IMR-90 (cell line): ENCODE measurements around the gene MPP2. TPM values are rescaled to one million over a fixed set of nuclear protein-coding genes. Genes with fewer than 3 reads are reported as not detected.

Experiments
- ATAC-seq: fragments of 200-7000 bp; cut with Tn5 transposase; 2 replicates; pipeline ENCODE4 v1.9.1; 2020; ENCODE audit warnings: low read depth, mild to moderate bottlenecking, moderate library complexity
- BruUV-seq: library from RNA; stranded (reverse); fragments of 400-500 nt; replicated peaks from 2 replicates; lab custom pipeline; 2021; lab: Mats Ljungman, UMichigan
- CTCF ChIA-PET: fragments of 300-600 bp; formaldehyde crosslinking; extraction: SDS; loops from one replicate; lab custom pipeline; 2021; ENCODE audit warnings: antibody characterized with exemption; lab: Yijun Ruan, JAX
- POLR2A ChIA-PET: fragments of 300-600 bp; sonication (Branson Sonifier 250); formaldehyde crosslinking; loops from one replicate; lab custom pipeline; 2022; ENCODE audit warnings: antibody characterized with exemption; ENCODE audit not compliant: unreplicated experiment; lab: Charles Lee
- DNase-seq: peaks from one replicate; pipeline ENCODE4 v3.0.0; 2013
- H2AFZ ChIP-seq: replicated peaks from 2 replicates; pipeline ENCODE3; 2013; ENCODE audit warnings: low read length, mild to moderate bottlenecking; ENCODE audit not compliant: poor library complexity
- H2AK5ac ChIP-seq: 2 replicates; pipeline ENCODE4 v1.6.1; 2013; ENCODE audit warnings: low read depth, low read length, inconsistent platforms
- H2AK9ac ChIP-seq: replicated peaks from 2 replicates; pipeline ENCODE3; 2013; ENCODE audit warnings: mild to moderate bottlenecking, low read depth, low read length, moderate library complexity; ENCODE audit not compliant: poor library complexity
- H2BK120ac ChIP-seq: 2 replicates; pipeline ENCODE4 v1.6.1; 2013; ENCODE audit warnings: low read depth, low read length, inconsistent platforms
- H2BK15ac ChIP-seq: 3 replicates; pipeline ENCODE4 v1.6.1; 2013; ENCODE audit warnings: low read depth, low read length, inconsistent platforms
- H2BK20ac ChIP-seq: 2 replicates; pipeline ENCODE4 v1.6.1; 2013; ENCODE audit warnings: low read depth, mild to moderate bottlenecking, inconsistent platforms, low read length, moderate library complexity
- H2BK5ac ChIP-seq: 2 replicates; pipeline ENCODE4 v1.6.1; 2013; ENCODE audit warnings: mild to moderate bottlenecking, low read depth, low read length, inconsistent platforms; ENCODE audit not compliant: poor library complexity, severe bottlenecking
- H3K14ac ChIP-seq: replicated peaks from 2 replicates; pipeline ENCODE4 v1.6.1; 2013; ENCODE audit warnings: low read depth, low read length, inconsistent platforms
- H3K18ac ChIP-seq: 2 replicates; pipeline ENCODE4 v1.6.1; 2013; ENCODE audit warnings: low read depth, low read length, control low read depth
- H3K23ac ChIP-seq: 2 replicates; pipeline ENCODE4 v1.6.1; 2013; ENCODE audit warnings: low read depth, low read length, inconsistent platforms
- H3K27ac ChIP-seq: 2 replicates; pipeline ENCODE4 v1.5.1; 2013; ENCODE audit warnings: mild to moderate bottlenecking, control low read depth, low read length; ENCODE audit not compliant: insufficient read depth
- H3K27me3 ChIP-seq: 2 replicates; pipeline ENCODE4 v1.6.1; 2013; ENCODE audit warnings: low read length; ENCODE audit not compliant: control insufficient read depth, insufficient read depth
- H3K36me3 ChIP-seq: 2 replicates; pipeline ENCODE4 v1.6.1; 2013; ENCODE audit warnings: low read length, mixed read lengths; ENCODE audit not compliant: control insufficient read depth, insufficient read depth
- H3K4ac ChIP-seq: 2 replicates; pipeline ENCODE4 v1.6.1; 2013; ENCODE audit warnings: low read depth, low read length, inconsistent platforms
- H3K4me1 ChIP-seq: 2 replicates; pipeline ENCODE4 v1.6.1; 2013; ENCODE audit warnings: low read length, mixed read lengths; ENCODE audit not compliant: control insufficient read depth, insufficient read depth
- H3K4me2 ChIP-seq: 2 replicates; pipeline ENCODE4 v1.6.1; 2013; ENCODE audit warnings: low read depth, mild to moderate bottlenecking, control low read depth, low read length, moderate library complexity
- H3K4me3 ChIP-seq: 2 replicates; pipeline ENCODE4 v1.5.1; 2013; ENCODE audit warnings: low read depth, mild to moderate bottlenecking, control low read depth, low read length, moderate library complexity; ENCODE audit not compliant: insufficient read depth
- H3K56ac ChIP-seq: 2 replicates; pipeline ENCODE4 v1.6.1; 2013; ENCODE audit warnings: low read length, inconsistent platforms; ENCODE audit not compliant: insufficient read depth; ENCODE audit errors: extremely low read depth
- H3K79me1 ChIP-seq, 2 experiments: 2 replicates each; pipeline ENCODE4 v1.6.1; 2013; ENCODE audit warnings: low read length in 2 of 2, inconsistent platforms in 1 of 2, low read depth in 1 of 2
- H3K9ac ChIP-seq: 2 replicates; pipeline ENCODE4 v1.6.1; 2013; ENCODE audit warnings: low read depth, low read length, control low read depth
- H3K9me1 ChIP-seq: 2 replicates; pipeline ENCODE4 v1.6.1; 2013; ENCODE audit warnings: low read length, inconsistent platforms; ENCODE audit not compliant: insufficient read depth
- H3K9me3 ChIP-seq: 2 replicates; pipeline ENCODE4 v1.6.1; 2013; ENCODE audit warnings: low read length; ENCODE audit not compliant: control insufficient read depth, insufficient read depth
- H4K20me1 ChIP-seq: 2 replicates; pipeline ENCODE4 v1.6.1; 2013; ENCODE audit warnings: low read length, inconsistent platforms; ENCODE audit not compliant: insufficient read depth
- H4K5ac ChIP-seq: 2 replicates; pipeline ENCODE4 v1.6.1; 2013; ENCODE audit warnings: mild to moderate bottlenecking, low read depth, low read length, control low read depth
- H4K8ac ChIP-seq, 2 experiments: 2 replicates each; pipeline ENCODE4 v1.6.1; 2013; ENCODE audit warnings: low read depth in 2 of 2, low read length in 2 of 2, control low read depth in 1 of 2, inconsistent platforms in 1 of 2
- H4K91ac ChIP-seq: 2 replicates; pipeline ENCODE4 v1.6.1; 2013; ENCODE audit warnings: low read depth, low read length, inconsistent platforms; ENCODE audit not compliant: insufficient read depth
- BHLHE40 ChIP-seq: fragments of 150-350 bp; IDR thresholded peaks from 2 replicates; pipeline ENCODE4 v1.6.1; 2016; ENCODE audit warnings: mild to moderate bottlenecking, low read depth, low read length
- CEBPB ChIP-seq: IDR thresholded peaks from 2 replicates; pipeline ENCODE4 v1.6.1; 2012; ENCODE audit warnings: low read depth, low read length, improper control_type of control experiment
- CHD1 ChIP-seq: IDR thresholded peaks from 2 replicates; pipeline ENCODE4 v1.6.1; 2012; ENCODE audit warnings: low read depth, low read length, improper control_type of control experiment
- FOS ChIP-seq: fragments of 150-350 bp; IDR thresholded peaks from 2 replicates; pipeline ENCODE4 v1.6.1; 2016; ENCODE audit warnings: low read depth, low read length
- MAFK ChIP-seq: IDR thresholded peaks from 2 replicates; pipeline ENCODE4 v1.6.1; 2012; ENCODE audit warnings: low read depth, low read length, improper control_type of control experiment
- MAZ ChIP-seq: IDR thresholded peaks from 2 replicates; pipeline ENCODE4 v1.6.1; 2012; ENCODE audit warnings: low read depth, mild to moderate bottlenecking, low read length, improper control_type of control experiment, moderate library complexity, borderline replicate concordance
- MXI1 ChIP-seq: IDR thresholded peaks from 2 replicates; pipeline ENCODE4 v1.6.1; 2012; ENCODE audit warnings: low read depth, mild to moderate bottlenecking, low read length, moderate library complexity, borderline replicate concordance
- NFE2L2 ChIP-seq: fragments of 150-350 bp; IDR thresholded peaks from 2 replicates; pipeline ENCODE4 v1.6.1; 2016; ENCODE audit warnings: low read depth, mild to moderate bottlenecking, low read length
- POLR2A ChIP-seq: IDR thresholded peaks from 2 replicates; pipeline ENCODE4 v1.6.1; 2012; ENCODE audit warnings: mild to moderate bottlenecking, low read depth, low read length
- RAD21 ChIP-seq: IDR thresholded peaks from 2 replicates; pipeline ENCODE4 v1.6.1; 2012; ENCODE audit warnings: low read length, improper control_type of control experiment
- RCOR1 ChIP-seq: IDR thresholded peaks from 2 replicates; pipeline ENCODE4 v1.6.1; 2012; ENCODE audit warnings: mild to moderate bottlenecking, low read length, improper control_type of control experiment; ENCODE audit not compliant: insufficient replicate concordance
- RFX5 ChIP-seq: IDR thresholded peaks from 2 replicates; pipeline ENCODE4 v1.8.0; 2012; ENCODE audit warnings: low read depth, mild to moderate bottlenecking, low read length, moderate library complexity
- SMC3 ChIP-seq: fragments of 150-350 bp; IDR thresholded peaks from 2 replicates; pipeline ENCODE4 v1.6.1; 2016; ENCODE audit warnings: low read depth, mild to moderate bottlenecking, antibody characterized with exemption, low read length, moderate library complexity
- WGBS, 2 experiments: methylation state at CpG; one replicate each; pipeline versions ENCODE4 v1.1.5 to v1.1.7; 2013; ENCODE audit warnings: missing lambda C conversion rate in 2 of 2; ENCODE audit not compliant: insufficient read length in 1 of 2; ENCODE audit errors: extremely low coverage in 2 of 2; 5-methylcytosine and 5-hydroxymethylcytosine counted together
- dilution Hi-C: fragments of 300-500 bp; cut with HindIII; formaldehyde crosslinking; loops from one replicate; pipeline ENCODE4 v1.14.3; 2018; ENCODE audit warnings: low sequenced_read_pairs; ENCODE audit not compliant: unreplicated experiment
- in situ Hi-C: fragments of 300-500 bp; cut with MboI; formaldehyde crosslinking; loops from 3 replicates; pipeline ENCODE4 v1.14.3; 2019; ENCODE audit warnings: low sequenced_read_pairs, inconsistent platforms, mixed read lengths
- intact Hi-C: fragments of 100-400 bp; cut with micrococcal nuclease; formaldehyde crosslinking; loops from 2 replicates; pipeline ENCODE4 v1.10.0; 2022
- polyA plus RNA-seq, 3 experiments: library from polyadenylated mRNA; depleted of rRNA; stranded (reverse); fragments of >200 nt; gene quantifications; 2 replicates each; pipeline ENCODE4 v1.2.3, GENCODE V29; 2012; ENCODE audit warnings: low replicate concordance in 1 of 3
- total RNA-seq: library from RNA; depleted of rRNA; stranded (reverse); fragments of >200 nt; gene quantifications from 2 replicates; pipeline ENCODE4 v1.2.3, GENCODE V29; 2012
- TF ChIP-seq, protein P1 (sequence below): conservative IDR thresholded peaks from 2 replicates; pipeline ENCODE4 v1.5.1; 2012; ENCODE audit warnings: mild to moderate bottlenecking, low read depth, low read length, improper control_type of control experiment
- TF ChIP-seq, protein P2 (sequence below): fragments of 150-350 bp; IDR thresholded peaks from 2 replicates; pipeline ENCODE4 v1.6.1; 2017; ENCODE audit warnings: mild to moderate bottlenecking, antibody characterized with exemption, low read length, low read depth
- TF ChIP-seq, protein P3 (sequence below): fragments of 150-350 bp; IDR thresholded peaks from 2 replicates; pipeline ENCODE4 v1.6.1; 2016; ENCODE audit warnings: low read depth, mild to moderate bottlenecking, low read length, moderate library complexity, borderline replicate concordance

MPP2 gene
- total and polyA plus RNA-seq, 2 of the 4 experiments (the other 2 are of a cell fraction), result 3.2 to 3.8 TPM

DNA sequence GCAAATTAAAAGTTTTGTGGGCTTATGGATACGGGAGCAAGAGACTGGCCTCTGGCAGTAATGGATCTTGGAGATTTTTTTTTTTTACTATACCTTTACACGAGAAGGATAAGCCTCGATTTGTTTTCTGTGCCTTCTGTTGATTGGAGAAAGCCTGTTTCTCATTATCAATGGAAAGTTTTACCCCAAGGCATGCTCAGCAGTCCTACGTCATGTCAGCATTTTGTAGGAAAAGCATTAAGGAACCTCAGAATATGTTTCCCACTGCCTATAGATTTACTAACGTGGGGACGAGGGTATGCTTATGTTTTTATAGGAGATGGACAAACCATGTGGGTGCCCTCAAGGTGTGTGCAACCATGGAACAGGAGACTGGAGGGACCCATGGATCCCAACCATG, 33.5 kb downstream of the MPP2 start:
- H3K23ac ChIP-seq, result no peak overlapping the region
- no peak overlapping the region for H2AFZ ChIP-seq
- no peaks in the 10 kb centered on the region for H3K36me3 ChIP-seq
- H2AK5ac ChIP-seq, result no peak overlapping the region
- no peak overlapping the region for H3K9ac ChIP-seq
- H2BK120ac ChIP-seq, result no peak overlapping the region
- intact Hi-C loops (no loop called here), dilution Hi-C loops (no loop called here), in situ Hi-C loops (no loop called here)
- H2BK20ac ChIP-seq, result no peak overlapping the region
- peaks cover 36% of the 10 kb centered on the region for H3K27me3 ChIP-seq
- CTCF ChIA-PET, result no interaction called here
- no peak overlapping the region for H4K8ac ChIP-seq
- WGBS, 2 experiments, result no CpG with 5 or more reads among the region's 6 CpGs
- no peak overlapping the region for H3K27ac ChIP-seq
- H3K4me3 ChIP-seq, result no peak overlapping the region
- TF ChIP-seq MXI1 (no peak), CHD1 (no peak), RFX5 (no peak), MAZ (no peak), FOS (no peak), MAFK (no peak), RAD21 (no peak), RCOR1 (no peak), POLR2A (no peak), SMC3 (no peak), CEBPB (no peak), BHLHE40 (no peak), NFE2L2 (no peak)
- TF ChIP-seq, protein P1, sequence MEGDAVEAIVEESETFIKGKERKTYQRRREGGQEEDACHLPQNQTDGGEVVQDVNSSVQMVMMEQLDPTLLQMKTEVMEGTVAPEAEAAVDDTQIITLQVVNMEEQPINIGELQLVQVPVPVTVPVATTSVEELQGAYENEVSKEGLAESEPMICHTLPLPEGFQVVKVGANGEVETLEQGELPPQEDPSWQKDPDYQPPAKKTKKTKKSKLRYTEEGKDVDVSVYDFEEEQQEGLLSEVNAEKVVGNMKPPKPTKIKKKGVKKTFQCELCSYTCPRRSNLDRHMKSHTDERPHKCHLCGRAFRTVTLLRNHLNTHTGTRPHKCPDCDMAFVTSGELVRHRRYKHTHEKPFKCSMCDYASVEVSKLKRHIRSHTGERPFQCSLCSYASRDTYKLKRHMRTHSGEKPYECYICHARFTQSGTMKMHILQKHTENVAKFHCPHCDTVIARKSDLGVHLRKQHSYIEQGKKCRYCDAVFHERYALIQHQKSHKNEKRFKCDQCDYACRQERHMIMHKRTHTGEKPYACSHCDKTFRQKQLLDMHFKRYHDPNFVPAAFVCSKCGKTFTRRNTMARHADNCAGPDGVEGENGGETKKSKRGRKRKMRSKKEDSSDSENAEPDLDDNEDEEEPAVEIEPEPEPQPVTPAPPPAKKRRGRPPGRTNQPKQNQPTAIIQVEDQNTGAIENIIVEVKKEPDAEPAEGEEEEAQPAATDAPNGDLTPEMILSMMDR, result no peak
- TF ChIP-seq, protein P2, sequence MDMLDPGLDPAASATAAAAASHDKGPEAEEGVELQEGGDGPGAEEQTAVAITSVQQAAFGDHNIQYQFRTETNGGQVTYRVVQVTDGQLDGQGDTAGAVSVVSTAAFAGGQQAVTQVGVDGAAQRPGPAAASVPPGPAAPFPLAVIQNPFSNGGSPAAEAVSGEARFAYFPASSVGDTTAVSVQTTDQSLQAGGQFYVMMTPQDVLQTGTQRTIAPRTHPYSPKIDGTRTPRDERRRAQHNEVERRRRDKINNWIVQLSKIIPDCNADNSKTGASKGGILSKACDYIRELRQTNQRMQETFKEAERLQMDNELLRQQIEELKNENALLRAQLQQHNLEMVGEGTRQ, result no peak
- TF ChIP-seq, protein P3, sequence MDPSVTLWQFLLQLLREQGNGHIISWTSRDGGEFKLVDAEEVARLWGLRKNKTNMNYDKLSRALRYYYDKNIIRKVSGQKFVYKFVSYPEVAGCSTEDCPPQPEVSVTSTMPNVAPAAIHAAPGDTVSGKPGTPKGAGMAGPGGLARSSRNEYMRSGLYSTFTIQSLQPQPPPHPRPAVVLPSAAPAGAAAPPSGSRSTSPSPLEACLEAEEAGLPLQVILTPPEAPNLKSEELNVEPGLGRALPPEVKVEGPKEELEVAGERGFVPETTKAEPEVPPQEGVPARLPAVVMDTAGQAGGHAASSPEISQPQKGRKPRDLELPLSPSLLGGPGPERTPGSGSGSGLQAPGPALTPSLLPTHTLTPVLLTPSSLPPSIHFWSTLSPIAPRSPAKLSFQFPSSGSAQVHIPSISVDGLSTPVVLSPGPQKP, result no peak
- H2BK15ac ChIP-seq, result no peak overlapping the region
- no TSS peak for BruUV-seq
- no peaks in the 10 kb centered on the region for H3K9me3 ChIP-seq
- no peak for ATAC-seq
- no peak overlapping the region for H2AK9ac ChIP-seq
- peaks cover 1% of the 10 kb centered on the region; the same call in 1 of the 2 replicates for H3K4me1 ChIP-seq
- H3K9me1 ChIP-seq, result no peaks in the 10 kb centered on the region
- no peak for DNase-seq
- no peak overlapping the region for H3K14ac ChIP-seq
- no peak overlapping the region for H2BK5ac ChIP-seq
- H3K56ac ChIP-seq, result no peak overlapping the region
- no peak overlapping the region for H4K5ac ChIP-seq
- POLR2A ChIA-PET, result no interaction called here
- H3K18ac ChIP-seq, result no peak overlapping the region
- H3K79me1 ChIP-seq, result no peaks in the 10 kb centered on the region
- no peak overlapping the region for H3K4me2 ChIP-seq
- H3K4ac ChIP-seq, result no peak overlapping the region
- H4K20me1 ChIP-seq, result no peaks in the 10 kb centered on the region
- H4K91ac ChIP-seq, result no peak overlapping the region
